ENCODE data around the gene TBRG4.

The TBRG4 gene

DNA sequence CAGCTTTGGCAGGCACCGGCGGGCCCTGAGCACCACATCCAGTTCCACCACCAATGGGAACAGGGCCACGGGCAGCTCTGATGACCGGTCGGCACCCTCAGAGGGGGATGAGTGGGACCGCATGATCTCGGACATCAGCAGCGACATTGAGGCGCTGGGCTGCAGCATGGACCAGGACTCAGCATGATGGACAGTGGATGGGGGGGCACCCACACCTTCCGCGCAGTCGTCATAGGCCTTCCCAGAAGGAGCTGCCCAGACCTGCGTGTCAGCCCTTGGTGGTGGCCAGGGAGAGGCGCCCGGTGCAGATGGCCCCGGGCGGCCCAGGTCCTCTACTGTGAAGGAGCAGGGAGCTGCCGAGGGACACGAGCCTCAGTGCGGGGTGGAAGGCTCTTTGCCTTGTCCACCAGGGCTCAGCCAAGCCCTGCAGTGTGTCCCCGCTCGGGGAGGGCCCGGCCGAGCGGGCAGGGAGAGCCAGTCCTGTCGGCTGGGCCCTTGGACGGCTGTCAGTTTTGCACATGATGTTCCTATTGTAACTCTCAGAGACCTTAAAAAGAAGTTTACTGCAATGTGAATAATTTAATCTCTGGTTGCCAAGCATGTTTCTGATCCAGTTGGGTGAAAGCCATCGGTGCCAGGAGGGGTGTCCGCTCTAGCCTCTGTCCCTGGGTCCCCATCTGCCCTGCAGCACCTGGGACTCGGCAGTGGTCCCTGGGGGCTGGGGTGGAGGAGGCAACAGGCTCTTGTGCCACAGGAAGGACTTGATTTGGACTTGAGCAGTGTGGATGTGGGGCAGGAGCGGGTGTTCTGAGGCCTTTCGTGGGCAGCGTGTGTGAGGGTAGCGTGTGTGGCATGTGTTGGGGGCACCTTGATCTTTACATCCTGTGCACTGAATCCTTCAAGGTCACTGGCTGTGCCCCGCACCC, 35.4 kb downstream of the TBRG4 start:
- H3K27me3 ChIP-seq (ENCODE audit: insufficient read depth, poor library complexity, severe bottlenecking) = no peaks in the 10 kb centered on the region
- H3K27ac ChIP-seq (replicated peaks) = no peak overlapping the region
- H3K4me3 ChIP-seq (replicated peaks; ENCODE audit: insufficient read depth, low read length) = no peak overlapping the region
- DNase-seq (ENCODE audit: low read depth in 1 of 2, low spot score in 1 of 2) = no peak
- TF ChIP-seq POLR2AphosphoS5 (IDR thresholded peaks at IDR 0.05; ENCODE audit: low read depth) (0 out of 2 replicates have a peak, but pooled peaks have one; percentile 14), GABPA (IDR thresholded peaks at IDR 0.05; ENCODE audit: low read depth) (no peak), SPI1 (IDR thresholded peaks at IDR 0.05; ENCODE audit: borderline replicate concordance, low read depth) (no peak)
- TF ChIP-seq, protein P1, sequence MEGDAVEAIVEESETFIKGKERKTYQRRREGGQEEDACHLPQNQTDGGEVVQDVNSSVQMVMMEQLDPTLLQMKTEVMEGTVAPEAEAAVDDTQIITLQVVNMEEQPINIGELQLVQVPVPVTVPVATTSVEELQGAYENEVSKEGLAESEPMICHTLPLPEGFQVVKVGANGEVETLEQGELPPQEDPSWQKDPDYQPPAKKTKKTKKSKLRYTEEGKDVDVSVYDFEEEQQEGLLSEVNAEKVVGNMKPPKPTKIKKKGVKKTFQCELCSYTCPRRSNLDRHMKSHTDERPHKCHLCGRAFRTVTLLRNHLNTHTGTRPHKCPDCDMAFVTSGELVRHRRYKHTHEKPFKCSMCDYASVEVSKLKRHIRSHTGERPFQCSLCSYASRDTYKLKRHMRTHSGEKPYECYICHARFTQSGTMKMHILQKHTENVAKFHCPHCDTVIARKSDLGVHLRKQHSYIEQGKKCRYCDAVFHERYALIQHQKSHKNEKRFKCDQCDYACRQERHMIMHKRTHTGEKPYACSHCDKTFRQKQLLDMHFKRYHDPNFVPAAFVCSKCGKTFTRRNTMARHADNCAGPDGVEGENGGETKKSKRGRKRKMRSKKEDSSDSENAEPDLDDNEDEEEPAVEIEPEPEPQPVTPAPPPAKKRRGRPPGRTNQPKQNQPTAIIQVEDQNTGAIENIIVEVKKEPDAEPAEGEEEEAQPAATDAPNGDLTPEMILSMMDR (IDR thresholded peaks at IDR 0.05; ENCODE audit: insufficient read depth, low read length) = no peak
- TF ChIP-seq, protein P2, sequence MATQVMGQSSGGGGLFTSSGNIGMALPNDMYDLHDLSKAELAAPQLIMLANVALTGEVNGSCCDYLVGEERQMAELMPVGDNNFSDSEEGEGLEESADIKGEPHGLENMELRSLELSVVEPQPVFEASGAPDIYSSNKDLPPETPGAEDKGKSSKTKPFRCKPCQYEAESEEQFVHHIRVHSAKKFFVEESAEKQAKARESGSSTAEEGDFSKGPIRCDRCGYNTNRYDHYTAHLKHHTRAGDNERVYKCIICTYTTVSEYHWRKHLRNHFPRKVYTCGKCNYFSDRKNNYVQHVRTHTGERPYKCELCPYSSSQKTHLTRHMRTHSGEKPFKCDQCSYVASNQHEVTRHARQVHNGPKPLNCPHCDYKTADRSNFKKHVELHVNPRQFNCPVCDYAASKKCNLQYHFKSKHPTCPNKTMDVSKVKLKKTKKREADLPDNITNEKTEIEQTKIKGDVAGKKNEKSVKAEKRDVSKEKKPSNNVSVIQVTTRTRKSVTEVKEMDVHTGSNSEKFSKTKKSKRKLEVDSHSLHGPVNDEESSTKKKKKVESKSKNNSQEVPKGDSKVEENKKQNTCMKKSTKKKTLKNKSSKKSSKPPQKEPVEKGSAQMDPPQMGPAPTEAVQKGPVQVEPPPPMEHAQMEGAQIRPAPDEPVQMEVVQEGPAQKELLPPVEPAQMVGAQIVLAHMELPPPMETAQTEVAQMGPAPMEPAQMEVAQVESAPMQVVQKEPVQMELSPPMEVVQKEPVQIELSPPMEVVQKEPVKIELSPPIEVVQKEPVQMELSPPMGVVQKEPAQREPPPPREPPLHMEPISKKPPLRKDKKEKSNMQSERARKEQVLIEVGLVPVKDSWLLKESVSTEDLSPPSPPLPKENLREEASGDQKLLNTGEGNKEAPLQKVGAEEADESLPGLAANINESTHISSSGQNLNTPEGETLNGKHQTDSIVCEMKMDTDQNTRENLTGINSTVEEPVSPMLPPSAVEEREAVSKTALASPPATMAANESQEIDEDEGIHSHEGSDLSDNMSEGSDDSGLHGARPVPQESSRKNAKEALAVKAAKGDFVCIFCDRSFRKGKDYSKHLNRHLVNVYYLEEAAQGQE (IDR thresholded peaks at IDR 0.05; ENCODE audit: insufficient replicate concordance, low read depth) = no peak

DNA sequence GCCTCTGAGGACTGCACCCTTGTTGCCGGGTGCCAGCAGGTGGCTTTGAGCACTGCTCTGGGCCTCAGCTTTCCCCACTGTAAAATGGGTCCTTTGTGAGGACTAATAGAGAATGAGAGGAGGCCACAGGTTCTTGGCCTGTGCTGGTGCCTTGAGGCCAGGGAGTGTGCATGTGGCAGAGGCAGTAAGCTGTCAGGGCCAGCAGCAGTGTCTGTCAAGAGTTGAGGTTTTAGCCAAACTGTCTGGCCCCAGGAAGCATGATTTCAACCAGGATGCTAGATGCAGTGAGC, 36.2 kb downstream of the TBRG4 start:
- H3K27ac ChIP-seq (replicated peaks) = no peak overlapping the region; the same call in 1 of the 2 replicates
- no peak overlapping the region for H3K4me3 ChIP-seq (replicated peaks; ENCODE audit: insufficient read depth, low read length)
- DNase-seq (ENCODE audit: low read depth in 1 of 2, low spot score in 1 of 2) = no peak
- H3K27me3 ChIP-seq (ENCODE audit: insufficient read depth, poor library complexity, severe bottlenecking) = no peaks in the 10 kb centered on the region
- TF ChIP-seq POLR2AphosphoS5 (IDR thresholded peaks at IDR 0.05; ENCODE audit: low read depth) = no peak
- TF ChIP-seq, protein P2 (IDR thresholded peaks at IDR 0.05; ENCODE audit: insufficient replicate concordance, low read depth) = no peak
- TF ChIP-seq, protein P1 (IDR thresholded peaks at IDR 0.05; ENCODE audit: insufficient read depth, low read length) = no peak

DNA sequence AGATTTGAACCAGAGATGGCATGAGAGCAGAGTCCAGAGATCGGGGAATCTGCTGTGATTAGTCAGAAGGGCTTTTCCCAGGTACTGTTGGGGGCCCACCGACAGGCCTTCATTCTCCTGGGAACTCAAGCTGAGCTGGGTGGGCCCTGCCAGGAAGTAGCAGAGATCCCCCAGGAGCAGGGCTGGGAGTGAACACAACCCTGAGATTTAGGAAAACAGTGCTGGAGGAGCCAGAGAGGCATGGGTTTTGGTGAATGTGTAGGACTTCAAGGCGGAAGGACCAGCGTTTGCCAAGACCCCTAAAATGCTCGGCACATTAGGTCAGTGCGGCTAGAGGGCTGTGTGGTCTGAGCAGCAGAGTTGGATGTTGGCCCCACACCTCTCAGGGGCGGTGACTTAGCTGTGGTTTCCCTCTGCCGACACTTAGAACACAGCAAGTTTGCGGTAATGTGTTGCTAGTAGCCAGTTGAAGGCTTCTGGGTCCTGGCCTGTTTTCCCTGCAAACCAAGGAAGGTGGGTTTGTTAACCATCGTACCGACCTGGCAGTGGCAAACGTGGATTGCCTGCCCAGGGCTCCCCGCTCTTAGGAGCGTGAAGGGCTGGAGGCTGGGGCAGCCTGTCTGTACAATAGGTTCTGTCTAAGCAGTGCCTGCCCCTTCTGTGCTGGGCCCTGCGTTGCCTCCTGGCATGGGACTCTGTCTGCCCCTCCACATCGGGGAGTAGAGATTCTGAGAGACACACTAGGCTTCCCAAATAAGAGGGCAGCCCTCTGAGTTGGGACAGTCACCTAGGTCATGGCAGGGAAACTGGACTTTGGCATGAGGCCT, 36.8 kb downstream of the TBRG4 start:
- Histone ChIP-seq H3K27ac (replicated peaks) (peak overlapping the region; percentile 8; the same call in 1 of the 2 replicates), H3K27me3 (ENCODE audit: insufficient read depth, poor library complexity, severe bottlenecking) (no peaks in the 10 kb centered on the region), H3K4me3 (replicated peaks; ENCODE audit: insufficient read depth, low read length) (no peak overlapping the region)
- TF ChIP-seq POLR2AphosphoS5 (IDR thresholded peaks at IDR 0.05; ENCODE audit: low read depth) = no peak
- no peak for TF ChIP-seq SPI1 (IDR thresholded peaks at IDR 0.05; ENCODE audit: borderline replicate concordance, low read depth)
- TF ChIP-seq, protein P2 (IDR thresholded peaks at IDR 0.05; ENCODE audit: insufficient replicate concordance, low read depth) = no peak
- TF ChIP-seq, protein P1 (IDR thresholded peaks at IDR 0.05; ENCODE audit: insufficient read depth, low read length) = no peak
- TF ChIP-seq GABPA (IDR thresholded peaks at IDR 0.05; ENCODE audit: low read depth) = no peak
- peak in 1 of 2 experiments; percentile 52 for DNase-seq (ENCODE audit: low read depth in 1 of 2, low spot score in 1 of 2)
